K562 (cell line): ENCODE data around the gene TBCEL. TPM values are rescaled to one million over a fixed set of nuclear protein-coding genes. Genes with fewer than 3 reads are reported as not detected.

Experiments
- ATF3 ChIP-seq, 2 experiments: fragments of 450-650 bp in 1 of 2; sonication (generic) in 1 of 2; formaldehyde crosslinking in 1 of 2; IDR thresholded peaks in 1 of 2; conservative IDR thresholded peaks in 1 of 2; 2 replicates each; pipeline versions ENCODE4 v1.6.1 to v1.8.1; 2016 to 2023; ENCODE audit warnings: mild to moderate bottlenecking in 2 of 2, moderate library complexity in 2 of 2, inconsistent platforms in 1 of 2, missing genetic modification reagents in 1 of 2
- BACH1 ChIP-seq: fragments of 200-800 bp; sonication (Bioruptor generic); IDR thresholded peaks from 2 replicates; pipeline ENCODE4 v1.6.1; 2016; ENCODE audit warnings: missing genetic modification characterization, missing compliant biosample characterization
- BCL6 ChIP-seq: fragments of 250-450 bp; sonication (Bioruptor Pico); IDR thresholded peaks from 2 replicates; pipeline ENCODE4 v1.4.0; 2020
- CBFA2T2 ChIP-seq: fragments of 450-650 bp; conservative IDR thresholded peaks from 2 replicates; pipeline ENCODE4 v1.6.1; 2017; ENCODE audit warnings: mild to moderate bottlenecking
- HDAC2 ChIP-seq: fragments of 450-650 bp; IDR thresholded peaks from 2 replicates; pipeline ENCODE4 v1.6.1; 2016; ENCODE audit warnings: mild to moderate bottlenecking
- MYC ChIP-seq, 2 experiments: fragments of 250-450 bp in 1 of 2; sonication (Bioruptor Pico) in 1 of 2; IDR thresholded peaks; 2 replicates each; pipeline versions ENCODE4 v1.5.1 to v1.6.1; 2012 to 2021; ENCODE audit warnings: low read depth in 2 of 2, borderline replicate concordance in 1 of 2, improper control_type of control experiment in 1 of 2, low read length in 1 of 2, mild to moderate bottlenecking in 1 of 2, moderate library complexity in 1 of 2
- NFIC ChIP-seq: fragments of 450-650 bp; IDR thresholded peaks from 2 replicates; pipeline ENCODE4 v1.6.1; 2017; ENCODE audit warnings: mild to moderate bottlenecking, inconsistent platforms
- PHF20 ChIP-seq: fragments of 450-650 bp; IDR thresholded peaks from 2 replicates; pipeline ENCODE4 v1.6.1; 2018; ENCODE audit not compliant: partially characterized antibody
- PTRF ChIP-seq: fragments of 450-650 bp; IDR thresholded peaks from 2 replicates; pipeline ENCODE4 v1.6.1; 2016; ENCODE audit warnings: mild to moderate bottlenecking, missing genetic modification characterization, missing compliant biosample characterization
- SRSF1 ChIP-seq: fragments of 200-400 bp; formaldehyde crosslinking; IDR thresholded peaks from 2 replicates; pipeline ENCODE4 v1.6.1; 2017; ENCODE audit warnings: mild to moderate bottlenecking, low read depth, low read length, moderate library complexity
- TSHZ1 ChIP-seq: fragments of 250-450 bp; sonication (Bioruptor Pico); IDR thresholded peaks from 2 replicates; pipeline ENCODE4 v1.4.0; 2020; ENCODE audit warnings: mild to moderate bottlenecking, moderate library complexity
- ZBED1 ChIP-seq: IDR thresholded peaks from 2 replicates; pipeline ENCODE4 v1.6.1; 2014
- ZNF518B ChIP-seq: fragments of 250-450 bp; sonication (Bioruptor Pico); IDR thresholded peaks from 2 replicates; pipeline ENCODE4 v1.5.0; 2021; ENCODE audit warnings: mild to moderate bottlenecking, moderate library complexity
- polyA plus RNA-seq, 8 experiments: library from polyadenylated mRNA; depleted of rRNA in 4 of 8; stranded (reverse) in 5 of 8; unstranded in 3 of 8; fragments of >200 nt; fragmentation: Nextera tagmentation in 2 of 8; fragmentation: Illumina TruSeq in 1 of 8; extraction: Ambion mirVana in 2 of 8; extraction: Trizol in 1 of 8; gene quantifications; 2 replicates each; pipeline versions ENCODE4 v1.2.1 to v1.2.3, GENCODE V29; 2011 to 2014; ENCODE audit warnings: inconsistent platforms in 1 of 8, missing spikeins in 1 of 8
- total RNA-seq, 7 experiments: library from RNA; depleted of rRNA in 6 of 7; stranded (reverse); fragments of >200 nt in 6 of 7; fragmentation: Illumina TruSeq in 2 of 7; extraction: Trizol in 2 of 7; gene quantifications; 2 replicates each; pipeline versions ENCODE4 v1.2.1 to v1.2.3, GENCODE V29; 2011 to 2021; ENCODE audit warnings: low replicate concordance in 1 of 7
- TF ChIP-seq, protein P1 (sequence below): sonication (generic); formaldehyde crosslinking; IDR thresholded peaks from 2 replicates; pipeline ENCODE4 v1.8.0; 2022; ENCODE audit warnings: missing genetic modification reagents, mild to moderate bottlenecking, borderline replicate concordance
- TF ChIP-seq, protein P2 (sequence below), 3 experiments: IDR thresholded peaks in 2 of 3; conservative IDR thresholded peaks in 1 of 3; 2 replicates each; pipeline ENCODE4 v1.5.1; 2011 to 2012; ENCODE audit warnings: low read length in 3 of 3, mild to moderate bottlenecking in 3 of 3, control low read depth in 2 of 3, improper control_type of control experiment in 1 of 3, inconsistent platforms in 1 of 3, low read depth in 1 of 3, mixed read lengths in 1 of 3, moderate library complexity in 1 of 3; ENCODE audit not compliant: insufficient read depth in 2 of 3

Gene TBCEL
- total and polyA plus RNA-seq, 9 of the 15 experiments (the other 6 are each of a cell fraction or from before 2014, with no cell fraction given) = 0.39 to 2.3 (median 1.4) TPM

DNA sequence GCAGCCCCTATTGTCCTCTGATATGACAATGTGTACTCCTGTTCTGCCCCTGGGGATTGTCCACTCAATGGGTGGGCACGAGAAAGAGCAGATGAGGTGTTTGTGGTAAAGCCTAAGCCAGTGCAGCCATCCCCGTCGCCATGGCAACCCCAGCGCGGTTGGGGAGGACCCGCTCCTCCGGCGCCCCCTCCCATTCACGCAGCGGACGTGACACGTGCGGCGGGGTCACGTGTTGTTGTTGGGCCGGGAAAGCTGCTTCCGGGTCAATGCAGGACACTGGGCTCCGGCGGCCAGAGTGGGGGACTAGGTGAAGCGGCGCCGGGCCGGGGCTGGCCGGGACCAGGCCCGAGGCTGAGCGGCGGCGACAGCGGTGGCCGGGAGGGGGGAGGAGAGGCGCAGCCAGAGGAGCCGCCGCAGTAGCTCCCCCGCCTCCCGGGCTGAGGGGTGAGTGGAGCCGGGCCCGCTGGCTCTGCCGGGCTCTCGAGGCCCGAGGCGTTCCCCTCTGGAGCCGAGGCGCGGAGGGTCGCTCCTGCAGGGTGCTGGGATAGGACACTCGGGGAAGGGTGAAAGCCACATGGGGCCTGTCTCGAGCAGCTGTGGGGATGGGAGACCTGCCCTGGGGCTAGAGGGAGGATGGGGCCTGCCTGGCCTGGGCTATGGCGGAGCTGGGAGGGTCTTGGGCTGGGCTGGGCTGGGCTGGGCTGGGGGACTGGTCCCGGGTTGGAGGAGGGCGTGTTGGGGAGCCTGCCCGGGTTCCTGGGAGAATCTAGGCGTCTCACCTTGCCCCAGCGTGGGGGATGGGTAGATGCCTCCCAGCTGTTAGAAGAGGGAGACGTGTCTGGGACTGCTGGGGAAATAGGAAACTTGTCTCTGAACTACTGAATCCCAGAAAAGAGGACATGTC is at the start of gene TBCEL (continued):
- TF ChIP-seq CBFA2T2 = peak; percentile 72
- TF ChIP-seq, protein P1, sequence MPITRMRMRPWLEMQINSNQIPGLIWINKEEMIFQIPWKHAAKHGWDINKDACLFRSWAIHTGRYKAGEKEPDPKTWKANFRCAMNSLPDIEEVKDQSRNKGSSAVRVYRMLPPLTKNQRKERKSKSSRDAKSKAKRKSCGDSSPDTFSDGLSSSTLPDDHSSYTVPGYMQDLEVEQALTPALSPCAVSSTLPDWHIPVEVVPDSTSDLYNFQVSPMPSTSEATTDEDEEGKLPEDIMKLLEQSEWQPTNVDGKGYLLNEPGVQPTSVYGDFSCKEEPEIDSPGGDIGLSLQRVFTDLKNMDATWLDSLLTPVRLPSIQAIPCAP = no peak
- no peak for TF ChIP-seq ZNF518B
- TF ChIP-seq ATF3 (IDR thresholded peaks at IDR 0.05) = no peak
- TF ChIP-seq ATF3 (CRISPR knock-in tag; conservative IDR thresholded peaks at IDR 0.05) = no peak
- TF ChIP-seq SRSF1 = no peak
- TF ChIP-seq BCL6 (CRISPR knock-in tag) = no peak
- no peak for TF ChIP-seq NFIC
- no peak for TF ChIP-seq TSHZ1 (CRISPR knock-in tag)
- TF ChIP-seq, protein P2, sequence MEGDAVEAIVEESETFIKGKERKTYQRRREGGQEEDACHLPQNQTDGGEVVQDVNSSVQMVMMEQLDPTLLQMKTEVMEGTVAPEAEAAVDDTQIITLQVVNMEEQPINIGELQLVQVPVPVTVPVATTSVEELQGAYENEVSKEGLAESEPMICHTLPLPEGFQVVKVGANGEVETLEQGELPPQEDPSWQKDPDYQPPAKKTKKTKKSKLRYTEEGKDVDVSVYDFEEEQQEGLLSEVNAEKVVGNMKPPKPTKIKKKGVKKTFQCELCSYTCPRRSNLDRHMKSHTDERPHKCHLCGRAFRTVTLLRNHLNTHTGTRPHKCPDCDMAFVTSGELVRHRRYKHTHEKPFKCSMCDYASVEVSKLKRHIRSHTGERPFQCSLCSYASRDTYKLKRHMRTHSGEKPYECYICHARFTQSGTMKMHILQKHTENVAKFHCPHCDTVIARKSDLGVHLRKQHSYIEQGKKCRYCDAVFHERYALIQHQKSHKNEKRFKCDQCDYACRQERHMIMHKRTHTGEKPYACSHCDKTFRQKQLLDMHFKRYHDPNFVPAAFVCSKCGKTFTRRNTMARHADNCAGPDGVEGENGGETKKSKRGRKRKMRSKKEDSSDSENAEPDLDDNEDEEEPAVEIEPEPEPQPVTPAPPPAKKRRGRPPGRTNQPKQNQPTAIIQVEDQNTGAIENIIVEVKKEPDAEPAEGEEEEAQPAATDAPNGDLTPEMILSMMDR (IDR thresholded peaks at IDR 0.05 in 2 of 3, conservative IDR thresholded peaks at IDR 0.05 in 1 of 3; ENCODE audit: insufficient read depth in 2 of 3, low read depth in 1 of 3, low read length in 3 of 3) = no peak
- no peak for TF ChIP-seq PTRF (tag)
- TF ChIP-seq ZBED1 = no peak
- TF ChIP-seq BACH1 = no peak
- TF ChIP-seq MYC (IDR thresholded peaks at IDR 0.05; ENCODE audit: low read depth, low read length) = peak; percentile 83
- no peak for TF ChIP-seq MYC (CRISPR knock-in tag; IDR thresholded peaks at IDR 0.05; ENCODE audit: borderline replicate concordance, low read depth)
- peak; percentile 77 for TF ChIP-seq PHF20
- TF ChIP-seq HDAC2 = no peak
